ENCODE data around the gene IFT80.
"Not testable (repeated sequence)": the region's sequence is repeated elsewhere in the genome, so short reads cannot be mapped to it uniquely, and the experiment has no call there.

IFT80 gene

DNA sequence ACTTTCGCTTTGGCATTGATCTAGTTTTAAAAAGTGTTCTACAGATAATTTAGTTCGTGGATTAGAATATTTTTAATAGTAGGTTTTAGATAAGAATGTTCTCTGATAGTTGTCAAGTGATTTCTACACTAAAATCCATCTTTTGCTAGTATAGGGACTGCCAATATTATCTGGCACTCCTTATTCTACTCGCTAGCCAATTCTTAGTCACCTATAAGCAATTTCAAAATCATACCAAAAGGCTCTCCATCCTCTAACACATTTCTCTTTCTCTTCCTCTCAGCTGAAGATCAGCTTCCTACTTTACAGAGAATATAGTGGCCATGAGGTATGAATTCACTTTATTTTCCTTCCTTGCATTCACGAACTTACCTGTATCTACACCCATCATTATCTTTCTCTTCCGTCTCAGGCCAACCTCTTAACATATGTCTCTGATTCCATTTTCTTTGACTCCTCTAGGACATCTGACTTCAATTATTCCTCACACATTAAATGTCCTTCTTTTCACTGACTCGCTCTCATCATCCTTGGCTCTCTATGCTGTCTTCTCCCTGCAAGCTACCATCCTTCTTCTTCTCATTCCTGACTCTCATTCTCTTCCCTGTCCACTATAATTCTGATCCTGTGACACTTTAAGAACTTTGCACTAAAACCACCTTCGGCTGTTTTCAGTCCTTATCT, 138.3 kb downstream of the IFT80 start:
- peak; percentile 4 for DNase-seq (ENCODE audit: low read depth)

GRCh38 chr3:160259589-160259988, 139.4 kb downstream of the IFT80 start:
- no peak for DNase-seq (ENCODE audit: low read depth)

GRCh38 chr3:160257606-160258005, 141.4 kb downstream of the IFT80 start:
- no peak for DNase-seq (ENCODE audit: low read depth)

DNA sequence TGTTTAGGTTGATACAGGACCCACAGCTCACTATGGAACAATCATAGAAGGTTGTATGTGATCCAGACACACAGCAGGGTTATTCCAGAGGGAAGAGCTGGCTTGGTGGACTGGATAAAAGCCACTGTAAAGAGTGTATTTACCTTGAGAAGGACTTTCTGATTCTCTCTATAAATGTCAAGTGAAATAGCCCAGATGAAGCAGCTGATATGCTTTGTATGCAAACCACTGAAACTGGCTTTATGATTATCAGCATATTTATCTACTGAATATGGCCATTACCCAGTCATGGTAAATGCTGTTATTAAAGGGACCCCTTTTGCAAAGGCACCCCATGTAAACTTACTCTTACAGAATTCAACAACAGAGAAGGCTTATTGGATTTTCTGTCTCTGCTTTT, 145.7 kb downstream of the IFT80 start:
- no peak for DNase-seq (ENCODE audit: low read depth)

DNA sequence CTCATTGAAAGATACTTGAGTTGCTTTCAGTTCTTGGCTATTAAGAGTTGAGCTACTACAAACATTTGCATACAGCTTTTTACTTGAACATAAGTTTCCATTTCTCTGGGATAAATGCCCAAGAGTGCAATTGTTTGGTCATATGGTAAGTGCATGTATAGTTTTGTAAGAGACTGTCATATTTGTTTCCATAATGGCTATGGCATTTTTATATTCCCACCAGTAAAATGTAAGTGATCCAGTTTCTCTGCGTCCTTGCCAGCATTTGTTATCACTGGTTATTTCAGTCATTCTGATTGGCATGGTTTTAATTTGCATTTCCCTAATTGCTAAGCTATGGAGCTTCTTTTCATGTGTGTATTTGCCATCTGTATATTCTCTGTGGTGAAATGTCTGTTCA, 151.3 kb downstream of the IFT80 start:
- DNase-seq (ENCODE audit: low read depth), result no peak

DNA sequence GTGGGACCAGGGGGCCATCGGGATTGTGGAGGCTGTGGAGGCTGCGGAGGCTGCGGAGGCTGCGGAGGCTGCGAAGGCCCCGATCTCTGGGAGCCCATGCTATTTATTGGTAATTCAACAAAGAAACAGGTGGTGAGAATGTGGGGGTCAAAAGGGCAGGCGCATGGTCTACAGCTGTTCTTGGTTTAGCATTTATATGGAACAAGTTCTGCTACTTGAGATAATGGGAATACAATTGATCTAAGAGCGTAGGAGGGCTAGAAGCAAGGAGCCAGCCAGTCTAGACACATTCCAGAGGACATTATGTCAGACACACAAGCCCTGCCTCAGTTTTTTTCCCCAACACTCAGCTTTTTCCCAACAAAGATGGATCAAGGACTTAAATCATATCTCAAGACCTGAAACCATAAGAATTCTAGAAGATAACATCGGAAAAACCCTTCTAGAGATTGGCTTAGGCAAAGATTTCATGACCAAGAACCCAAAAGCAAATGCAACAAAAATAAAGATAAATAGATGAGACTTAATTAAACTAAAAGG, 153.7 kb downstream of the IFT80 start:
- no peak for DNase-seq (ENCODE audit: low read depth)

DNA sequence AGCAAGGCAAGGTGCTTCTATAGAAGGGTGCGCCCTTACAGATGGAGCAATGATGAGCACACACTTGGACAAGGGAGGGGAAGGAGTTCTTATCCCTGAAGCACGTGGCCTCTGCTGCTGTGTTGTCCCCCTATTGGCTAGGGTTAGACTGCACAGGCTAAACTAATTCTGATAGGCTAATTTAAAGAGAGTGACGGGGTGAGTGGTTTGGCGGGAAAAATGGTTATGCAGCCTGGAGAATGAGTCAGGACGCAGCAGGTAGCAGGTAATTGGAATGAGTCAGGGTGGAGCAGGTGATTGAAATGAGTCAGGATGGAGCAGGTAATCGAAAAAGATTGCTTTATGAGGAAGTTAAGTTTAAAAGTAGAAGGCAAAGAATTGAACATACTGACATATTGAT, 158.3 kb downstream of the IFT80 start:
- not testable (repeated sequence) for DNase-seq (ENCODE audit: low read depth)

DNA sequence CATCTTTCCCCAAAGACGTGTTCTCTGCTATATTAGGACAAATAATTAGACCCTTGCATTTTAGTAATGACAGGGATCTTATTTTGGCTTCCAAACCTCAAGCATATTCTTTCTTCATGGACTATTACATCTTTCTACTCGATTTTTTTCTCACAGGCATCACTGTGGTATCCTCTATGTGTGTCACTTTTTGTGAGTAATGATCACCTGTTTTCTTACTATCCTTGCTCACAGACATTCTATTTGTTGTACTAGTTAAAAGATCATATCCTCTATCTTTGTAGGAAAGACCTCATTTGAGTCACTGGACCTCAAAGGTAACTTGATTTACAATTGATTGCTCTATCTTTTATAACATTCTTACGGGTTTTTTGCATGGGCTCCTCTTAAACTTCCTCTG, 167.0 kb downstream of the IFT80 start:
- no peak for DNase-seq (ENCODE audit: low read depth)

GRCh38 chr3:160227419-160227818, 171.6 kb downstream of the IFT80 start:
- DNase-seq (ENCODE audit: low read depth), result no peak

DNA sequence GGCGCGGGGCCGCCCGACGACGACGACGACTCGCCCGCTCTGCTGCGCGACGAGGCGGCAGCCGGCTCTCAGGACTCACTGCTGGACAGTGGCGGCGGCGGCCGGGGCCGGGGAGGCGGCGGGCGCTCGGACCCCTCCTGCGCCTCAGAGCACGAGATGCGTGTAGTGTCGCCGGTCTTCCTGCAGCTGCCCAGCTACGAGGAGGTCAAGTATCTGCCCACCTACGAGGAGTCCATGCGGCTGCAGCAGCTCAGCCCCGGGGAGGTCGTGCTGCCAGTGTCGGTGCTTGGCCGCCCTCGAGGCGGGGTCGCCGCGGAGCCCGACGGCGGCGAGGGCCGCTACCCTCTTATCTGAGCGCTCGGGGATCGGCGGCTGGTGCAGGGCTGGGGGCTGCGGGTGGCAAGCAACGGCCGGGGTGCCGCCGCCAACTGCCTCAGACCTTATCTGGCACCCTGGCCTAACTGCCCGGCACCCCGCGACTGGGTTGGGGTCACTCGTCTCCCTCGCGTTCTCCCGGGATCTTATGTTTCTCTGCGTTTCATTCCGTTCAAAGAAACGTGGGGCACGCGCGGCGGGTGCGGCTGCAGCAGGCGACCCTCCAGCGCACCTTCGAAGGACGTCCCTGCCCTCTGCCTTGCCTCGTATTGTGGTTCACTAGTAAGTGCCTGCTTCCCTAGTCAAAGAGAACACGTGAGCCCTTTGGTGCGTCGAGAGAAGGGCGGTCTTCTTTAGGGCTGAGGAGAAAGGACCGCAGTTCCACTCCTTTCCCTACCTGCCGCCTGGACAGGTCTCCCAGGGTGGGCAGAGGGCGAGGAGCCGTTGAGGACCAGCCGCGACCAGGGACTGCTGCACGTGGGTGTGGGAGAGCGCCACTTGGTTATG, 172.8 kb downstream of the IFT80 start:
- DNase-seq (ENCODE audit: low read depth), result no peak

DNA sequence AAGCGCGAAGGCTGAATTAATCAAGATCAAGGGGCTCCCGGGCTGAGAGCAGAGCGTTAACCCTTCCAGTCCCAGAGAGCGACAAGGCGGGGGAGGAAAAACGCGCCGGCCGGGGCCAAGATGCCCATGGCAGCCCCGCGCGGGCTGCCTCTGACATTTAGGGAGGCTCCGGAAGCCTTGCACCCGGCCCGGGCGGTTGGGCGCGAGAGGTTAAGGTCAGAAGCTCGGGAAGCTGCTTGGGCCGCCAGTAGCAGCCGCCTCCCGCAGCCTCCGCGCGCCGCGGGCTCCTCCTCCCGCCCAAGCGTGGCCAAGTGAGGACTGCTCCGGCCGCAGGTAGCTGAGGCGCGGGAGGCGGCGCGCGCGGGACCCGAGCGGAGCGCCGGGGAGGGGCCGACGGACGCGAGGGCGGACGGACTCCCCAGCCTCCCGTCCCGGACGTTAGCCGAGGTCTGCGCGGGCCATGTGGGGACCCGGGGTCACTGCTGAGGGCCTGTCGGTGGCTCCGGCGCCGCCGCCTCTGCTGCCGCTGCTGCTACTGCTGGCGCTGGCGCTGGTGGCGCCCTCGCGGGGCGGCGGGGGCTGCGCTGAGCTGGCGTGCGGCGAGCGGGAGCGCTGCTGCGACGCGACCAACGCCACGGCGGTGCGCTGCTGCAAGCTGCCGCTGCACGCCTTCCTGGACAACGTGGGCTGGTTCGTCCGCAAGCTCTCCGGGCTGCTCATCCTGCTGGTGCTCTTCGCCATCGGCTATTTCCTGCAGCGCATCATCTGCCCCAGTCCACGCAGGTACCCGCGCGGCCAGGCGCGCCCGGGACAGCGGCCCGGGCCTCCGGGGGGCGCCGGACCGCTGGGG, 173.6 kb downstream of the IFT80 start, which contains the start of gene C3orf80:
Gene C3orf80 (plus strand): TSS at position 247 of the 850 bp plus-strand sequence. CDS start 214 bp downstream, at position 461.
- peak; percentile 19 for DNase-seq (ENCODE audit: low read depth)

DNA sequence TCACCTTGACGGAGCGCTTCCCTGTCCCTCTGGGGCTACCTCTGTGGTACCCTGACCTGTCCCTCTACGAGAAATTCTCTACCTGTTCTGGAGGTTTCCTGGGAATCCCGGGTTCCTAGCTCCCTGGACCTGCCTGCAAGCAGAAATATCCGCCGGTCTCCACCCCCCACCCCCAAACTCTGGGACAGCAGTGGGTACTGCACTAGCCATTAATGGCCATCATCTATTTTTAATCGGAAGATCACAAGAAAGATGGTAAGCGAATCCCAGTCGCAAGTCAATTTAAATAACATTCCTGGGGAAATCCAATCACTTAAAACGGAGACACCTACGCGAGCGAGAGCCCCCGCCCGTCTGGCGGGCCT, 174.2 kb downstream of the IFT80 start:
- DNase-seq (ENCODE audit: low read depth), result no peak

DNA sequence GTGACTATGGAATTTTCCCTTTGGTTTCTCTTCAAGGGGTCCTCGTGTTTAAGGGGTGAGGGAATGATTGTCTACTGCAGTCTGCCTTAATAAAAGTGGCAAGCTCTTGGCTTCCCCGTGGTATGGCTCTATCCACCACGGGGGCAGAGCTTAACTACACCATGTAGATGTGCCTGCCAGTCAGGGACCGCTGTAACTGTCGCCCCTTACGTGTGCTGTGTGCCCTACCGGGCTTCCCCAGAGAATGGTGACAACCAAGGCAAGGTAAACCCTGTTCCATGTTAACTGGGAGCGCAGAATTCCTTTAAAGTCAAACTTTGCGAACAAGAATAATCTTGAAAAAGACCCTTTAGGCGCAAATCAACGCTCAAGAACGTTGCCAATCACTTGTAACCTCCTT, 174.8 kb downstream of the IFT80 start:
- DNase-seq (ENCODE audit: low read depth), result no peak

- no peak for DNase-seq (ENCODE audit: low read depth)
Observed at GRCh38 chr3:160221019-160221418, 178.0 kb downstream of the IFT80 start.

- DNase-seq (ENCODE audit: low read depth), result no peak
Observed at GRCh38 chr3:160220038-160220437, 179.0 kb downstream of the IFT80 start.

DNA sequence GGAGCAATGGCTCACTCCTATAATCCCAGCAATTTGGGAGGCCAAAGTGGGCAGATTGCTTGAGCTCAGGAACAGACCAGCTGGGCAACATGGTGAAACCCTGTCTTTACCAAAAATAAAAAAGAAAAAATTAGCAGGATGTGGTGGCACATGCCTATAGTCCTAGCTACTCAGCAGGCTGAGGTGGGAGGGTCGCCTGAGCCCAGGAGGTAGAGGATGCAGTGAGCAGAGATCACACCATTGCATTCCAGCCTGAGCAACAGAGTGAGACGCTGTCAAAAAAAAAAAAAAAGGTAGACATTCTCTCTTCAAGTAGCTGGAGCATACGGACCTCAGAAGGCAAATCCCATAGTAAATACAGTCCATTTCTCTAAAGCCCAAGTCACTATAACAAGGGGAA, 180.9 kb downstream of the IFT80 start:
- DNase-seq (ENCODE audit: low read depth), result no peak

- DNase-seq (ENCODE audit: low read depth), result no peak
Observed at GRCh38 chr3:160217675-160218074, 181.3 kb downstream of the IFT80 start.

DNA sequence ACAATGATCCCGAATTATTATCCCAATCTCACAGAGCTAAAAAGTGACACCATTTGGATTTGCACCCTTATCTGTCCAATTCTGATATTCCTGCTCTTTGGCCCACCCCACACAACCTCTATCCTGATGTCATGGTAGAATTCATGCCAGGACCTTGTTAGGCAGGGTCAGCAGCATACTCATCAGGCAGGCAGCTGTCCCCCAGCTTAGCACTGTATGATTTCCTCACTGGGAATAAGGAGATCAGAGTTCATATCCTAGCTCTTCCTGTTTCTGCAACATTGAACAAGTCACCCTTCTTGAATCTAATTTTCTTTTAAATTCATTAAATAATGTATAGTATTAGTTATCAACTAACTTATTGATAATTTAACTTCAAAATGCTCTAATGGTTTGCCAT, 185.8 kb downstream of the IFT80 start:
- DNase-seq (ENCODE audit: low read depth), result no peak

DNA sequence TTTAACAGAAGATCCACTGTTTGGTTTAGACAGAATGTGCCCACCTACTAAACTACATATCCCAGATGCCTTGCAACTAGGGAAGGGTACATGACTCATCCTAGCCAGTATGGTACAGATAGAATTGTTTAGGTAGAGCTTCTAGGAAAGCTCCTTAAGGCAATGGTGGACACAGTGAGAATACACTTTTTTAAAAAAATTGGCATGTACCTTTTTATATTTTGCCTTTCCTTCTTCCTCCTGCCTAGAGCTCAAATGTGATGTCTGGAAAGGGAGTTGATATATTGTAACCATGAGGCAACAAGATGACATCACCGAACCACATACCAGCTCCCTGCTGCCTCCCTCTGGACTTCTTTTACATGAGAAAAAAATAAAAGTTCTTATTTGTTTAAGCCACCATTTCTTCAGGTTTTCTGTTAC, 188.2 kb downstream of the IFT80 start:
- DNase-seq (ENCODE audit: low read depth), result peak; percentile 36

DNA sequence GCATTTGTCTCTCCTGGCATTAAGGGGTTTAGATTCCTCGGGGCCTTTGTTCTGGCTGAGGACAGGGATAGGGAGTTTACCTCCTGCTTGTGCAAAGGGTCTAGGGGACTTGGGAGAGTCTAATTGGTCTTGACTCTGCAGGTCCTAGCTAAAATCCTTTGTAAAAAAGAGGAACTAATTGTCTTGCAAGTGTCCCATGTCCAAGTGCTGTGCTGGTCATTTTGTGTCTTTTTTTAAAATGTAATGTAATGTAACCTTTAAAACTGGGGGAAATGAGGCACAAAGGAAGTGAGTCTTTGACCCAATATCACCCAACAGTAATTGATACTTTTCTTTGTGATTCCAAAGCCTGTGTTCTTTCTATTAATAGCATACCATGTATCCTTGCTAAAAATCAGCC, 188.7 kb downstream of the IFT80 start:
- no peak for DNase-seq (ENCODE audit: low read depth)
